Measurements from ENCODE around the gene TIMM29.

TIMM29 gene

DNA sequence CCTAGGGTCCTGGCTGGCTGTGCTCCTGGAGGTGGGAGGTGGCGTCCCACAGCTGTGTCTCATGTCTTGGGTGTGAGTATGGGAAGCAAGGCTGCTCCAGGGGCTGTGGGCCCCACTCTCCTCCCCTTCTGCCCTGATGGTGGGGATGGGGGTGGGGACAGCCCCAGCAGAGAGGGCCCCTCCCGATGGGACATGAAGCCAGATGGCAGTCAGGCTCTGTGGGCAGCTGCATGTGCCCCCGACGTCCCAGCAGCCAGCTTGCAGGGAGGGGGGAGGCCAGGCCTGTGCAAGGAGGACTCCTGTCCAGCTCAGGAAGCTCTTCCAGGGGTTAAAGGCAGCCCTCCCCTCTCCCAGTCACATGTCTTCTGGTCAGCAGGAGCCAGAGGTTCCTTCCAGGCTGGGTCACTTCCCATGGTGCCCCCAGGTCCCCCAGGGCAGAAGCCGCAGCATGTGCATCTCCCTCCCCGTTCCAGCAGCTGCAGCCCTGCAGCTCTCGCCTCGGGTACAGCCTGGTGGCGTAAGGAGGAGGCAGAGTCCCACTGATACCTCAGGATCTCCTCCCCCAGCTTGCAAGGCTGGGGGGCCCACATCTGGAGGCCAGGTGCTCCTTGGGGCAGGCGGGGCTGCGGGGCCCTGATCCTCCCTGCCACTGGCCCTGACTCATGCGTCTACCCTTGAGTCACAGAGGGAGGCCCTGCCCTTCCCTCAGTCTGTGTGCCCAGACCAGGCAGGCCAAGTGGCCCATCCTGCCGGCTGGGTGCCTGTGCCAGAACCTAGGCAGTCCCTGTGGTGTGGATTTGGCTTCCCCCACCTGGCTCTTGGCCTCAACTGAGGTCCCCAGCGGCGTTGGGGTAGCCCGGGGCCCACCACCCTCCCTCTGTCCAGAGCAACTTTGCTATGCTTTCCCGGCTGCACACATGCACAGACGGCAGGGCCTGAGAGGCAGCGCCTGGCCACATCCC is 13.2 kb upstream of the TIMM29 start:
- Histone ChIP-seq H3K4me3 (ENCODE audit: low read length) (no peak overlapping the region), H3K9ac (ENCODE audit: low read length) (no peak overlapping the region), H3K36me3 (ENCODE audit: control insufficient read depth, low read depth, low read length) (peaks cover 32% of the 10 kb centered on the region), H3K4me1 (ENCODE audit: control insufficient read depth, low read depth, low read length) (no peaks in the 10 kb centered on the region), H3K27ac (ENCODE audit: low read length) (no peak overlapping the region), H3K27me3 (ENCODE audit: control insufficient read depth, insufficient read depth, low read length) (no peaks in the 10 kb centered on the region), H3K9me3 (ENCODE audit: control insufficient read depth, low read depth, low read length) (no peaks in the 10 kb centered on the region)

DNA sequence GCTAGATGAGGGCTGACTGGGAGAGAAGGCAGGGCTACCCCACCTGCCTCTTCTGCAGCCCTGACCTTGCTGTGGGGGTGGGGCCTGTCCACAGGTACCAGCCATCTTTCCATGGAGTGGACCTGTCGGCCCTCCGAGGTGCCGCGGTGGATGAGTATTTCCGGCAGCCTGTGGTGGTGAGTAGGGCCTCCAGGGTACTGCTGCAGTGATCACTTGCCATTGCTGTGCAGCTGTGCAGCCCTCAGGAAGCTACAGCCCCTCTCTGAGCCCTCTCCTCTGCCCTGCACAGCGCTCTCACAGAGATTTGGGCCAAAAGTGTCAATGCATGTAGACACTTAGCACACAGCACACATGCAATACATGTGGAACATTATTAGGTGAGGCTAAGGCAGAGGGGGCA is 12.0 kb upstream of the TIMM29 start:
- H3K9ac ChIP-seq (ENCODE audit: low read length) = no peak overlapping the region
- H3K4me3 ChIP-seq (ENCODE audit: low read length) = no peak overlapping the region
- H3K9me3 ChIP-seq (ENCODE audit: control insufficient read depth, low read depth, low read length) = no peaks in the 10 kb centered on the region
- no peak overlapping the region for H3K27ac ChIP-seq (ENCODE audit: low read length)
- no peaks in the 10 kb centered on the region for H3K27me3 ChIP-seq (ENCODE audit: control insufficient read depth, insufficient read depth, low read length)
- peaks cover 34% of the 10 kb centered on the region for H3K36me3 ChIP-seq (ENCODE audit: control insufficient read depth, low read depth, low read length)
- no peaks in the 10 kb centered on the region for H3K4me1 ChIP-seq (ENCODE audit: control insufficient read depth, low read depth, low read length)

DNA sequence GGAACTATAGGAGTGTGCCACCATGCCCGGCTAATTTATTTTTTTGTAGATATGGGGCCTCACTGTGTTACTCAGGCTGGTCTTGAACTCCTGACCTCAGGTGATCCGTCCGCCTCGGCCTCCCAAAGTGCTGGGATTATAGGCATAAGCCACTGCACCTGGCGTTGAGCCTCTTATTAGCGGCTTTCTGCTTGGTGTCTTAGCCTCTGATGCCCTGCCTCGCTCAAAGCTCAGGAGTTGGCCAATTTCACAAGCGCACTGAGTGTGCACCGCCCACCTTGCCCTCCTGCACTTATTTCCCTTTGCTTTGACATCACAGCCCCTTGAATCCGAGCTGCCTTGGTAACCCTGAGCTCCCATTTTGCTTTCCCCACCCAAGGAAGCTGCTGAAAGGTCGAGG is 10.3 kb upstream of the TIMM29 start:
- Histone ChIP-seq H3K9ac (ENCODE audit: low read length) (no peak overlapping the region), H3K9me3 (ENCODE audit: control insufficient read depth, low read depth, low read length) (no peaks in the 10 kb centered on the region), H3K4me1 (ENCODE audit: control insufficient read depth, low read depth, low read length) (no peaks in the 10 kb centered on the region), H3K36me3 (ENCODE audit: control insufficient read depth, low read depth, low read length) (peaks cover 27% of the 10 kb centered on the region), H3K27me3 (ENCODE audit: control insufficient read depth, insufficient read depth, low read length) (no peaks in the 10 kb centered on the region), H3K4me3 (ENCODE audit: low read length) (no peak overlapping the region), H3K27ac (ENCODE audit: low read length) (no peak overlapping the region)

DNA sequence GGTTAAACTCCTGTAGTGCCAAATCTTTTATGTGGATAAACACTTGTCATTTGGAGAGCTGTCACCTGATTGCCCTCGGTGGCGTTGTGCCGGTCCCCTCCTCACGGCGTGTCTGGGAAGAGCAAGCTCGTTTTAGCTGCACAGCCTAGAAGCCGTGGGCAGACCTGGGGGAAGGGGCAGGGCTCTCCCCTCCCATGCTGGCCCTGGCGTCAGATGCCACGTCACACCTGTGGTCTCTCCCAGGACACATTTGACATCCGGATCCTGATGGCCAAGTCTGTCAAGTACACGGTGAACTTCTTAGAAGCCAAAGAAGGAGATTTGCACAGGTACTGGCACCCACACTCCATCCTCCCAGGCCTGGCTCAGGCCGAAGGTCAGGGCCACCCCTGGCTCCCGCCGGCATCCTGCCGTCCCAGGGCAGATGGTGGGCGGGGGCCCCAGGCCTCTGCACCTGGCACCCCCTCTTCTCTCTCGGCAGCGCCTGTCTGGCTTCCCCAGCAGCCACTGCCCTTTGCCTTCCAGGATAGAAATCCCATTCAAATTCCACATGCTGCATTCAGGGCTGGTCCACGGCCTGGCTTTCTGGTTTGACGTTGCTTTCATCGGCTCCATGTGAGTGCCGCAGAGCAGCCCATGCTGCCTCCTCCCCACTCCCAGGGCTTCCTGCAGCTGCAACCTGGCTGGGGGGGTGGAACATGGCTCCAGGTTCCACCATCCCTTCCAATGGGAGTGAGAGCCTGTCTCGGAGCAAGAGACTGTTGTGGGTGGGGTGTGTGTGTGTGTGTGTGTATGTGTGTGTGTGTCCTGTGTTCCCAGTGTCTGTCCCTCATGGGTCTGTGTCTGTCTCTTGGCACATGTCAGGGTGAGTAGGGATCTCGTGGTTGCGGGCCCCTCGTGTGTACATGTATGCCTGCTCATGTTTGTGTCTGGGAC is 9.0 kb upstream of the TIMM29 start:
- no peak overlapping the region for H3K27ac ChIP-seq (ENCODE audit: low read length)
- no peaks in the 10 kb centered on the region for H3K9me3 ChIP-seq (ENCODE audit: control insufficient read depth, low read depth, low read length)
- no peaks in the 10 kb centered on the region for H3K27me3 ChIP-seq (ENCODE audit: control insufficient read depth, insufficient read depth, low read length)
- peaks cover 36% of the 10 kb centered on the region for H3K36me3 ChIP-seq (ENCODE audit: control insufficient read depth, low read depth, low read length)
- H3K4me1 ChIP-seq (ENCODE audit: control insufficient read depth, low read depth, low read length) = no peaks in the 10 kb centered on the region
- no peak overlapping the region for H3K9ac ChIP-seq (ENCODE audit: low read length)
- no peak overlapping the region for H3K4me3 ChIP-seq (ENCODE audit: low read length)

DNA sequence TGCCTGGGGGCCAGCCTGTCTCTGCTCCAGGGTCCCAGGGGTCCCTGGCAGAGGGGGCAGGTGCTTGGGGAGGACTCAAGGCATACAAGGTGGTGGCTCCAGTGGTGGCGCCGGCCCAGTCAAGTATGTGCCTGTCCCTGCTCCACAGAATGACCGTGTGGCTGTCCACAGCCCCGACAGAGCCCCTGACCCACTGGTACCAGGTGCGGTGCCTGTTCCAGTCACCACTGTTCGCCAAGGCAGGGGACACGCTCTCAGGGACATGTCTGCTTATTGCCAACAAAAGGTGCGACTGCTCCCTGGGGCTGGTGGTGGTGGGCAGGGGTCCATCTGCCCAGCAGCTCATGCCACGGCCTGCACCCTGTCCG is 8.3 kb upstream of the TIMM29 start:
- Histone ChIP-seq H3K27ac (ENCODE audit: low read length) (no peak overlapping the region), H3K27me3 (ENCODE audit: control insufficient read depth, insufficient read depth, low read length) (no peaks in the 10 kb centered on the region), H3K36me3 (ENCODE audit: control insufficient read depth, low read depth, low read length) (peaks cover 36% of the 10 kb centered on the region), H3K9me3 (ENCODE audit: control insufficient read depth, low read depth, low read length) (no peaks in the 10 kb centered on the region), H3K4me1 (ENCODE audit: control insufficient read depth, low read depth, low read length) (no peaks in the 10 kb centered on the region), H3K9ac (ENCODE audit: low read length) (no peak overlapping the region), H3K4me3 (ENCODE audit: low read length) (no peak overlapping the region)

DNA sequence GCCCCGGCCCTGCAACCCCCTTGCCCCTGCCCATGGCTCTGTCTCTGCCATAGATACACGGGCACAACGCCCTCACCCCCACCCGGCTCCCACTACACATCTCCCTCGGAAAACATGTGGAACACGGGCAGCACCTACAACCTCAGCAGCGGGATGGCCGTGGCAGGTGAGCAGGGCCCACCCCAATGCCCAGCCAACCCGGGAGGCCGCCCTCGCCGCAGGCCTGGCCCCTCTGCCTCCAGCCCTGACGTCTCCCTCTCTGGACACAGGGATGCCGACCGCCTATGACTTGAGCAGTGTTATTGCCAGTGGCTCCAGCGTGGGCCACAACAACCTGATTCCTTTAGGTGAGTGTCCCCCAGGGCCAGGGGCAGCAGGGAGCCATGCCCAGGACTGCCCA is 7.8 kb upstream of the TIMM29 start:
- Histone ChIP-seq H3K27ac (ENCODE audit: low read length) (no peak overlapping the region), H3K4me3 (ENCODE audit: low read length) (no peak overlapping the region), H3K27me3 (ENCODE audit: control insufficient read depth, insufficient read depth, low read length) (no peaks in the 10 kb centered on the region), H3K4me1 (ENCODE audit: control insufficient read depth, low read depth, low read length) (no peaks in the 10 kb centered on the region), H3K36me3 (ENCODE audit: control insufficient read depth, low read depth, low read length) (peaks cover 36% of the 10 kb centered on the region), H3K9ac (ENCODE audit: low read length) (no peak overlapping the region), H3K9me3 (ENCODE audit: control insufficient read depth, low read depth, low read length) (no peaks in the 10 kb centered on the region)

DNA sequence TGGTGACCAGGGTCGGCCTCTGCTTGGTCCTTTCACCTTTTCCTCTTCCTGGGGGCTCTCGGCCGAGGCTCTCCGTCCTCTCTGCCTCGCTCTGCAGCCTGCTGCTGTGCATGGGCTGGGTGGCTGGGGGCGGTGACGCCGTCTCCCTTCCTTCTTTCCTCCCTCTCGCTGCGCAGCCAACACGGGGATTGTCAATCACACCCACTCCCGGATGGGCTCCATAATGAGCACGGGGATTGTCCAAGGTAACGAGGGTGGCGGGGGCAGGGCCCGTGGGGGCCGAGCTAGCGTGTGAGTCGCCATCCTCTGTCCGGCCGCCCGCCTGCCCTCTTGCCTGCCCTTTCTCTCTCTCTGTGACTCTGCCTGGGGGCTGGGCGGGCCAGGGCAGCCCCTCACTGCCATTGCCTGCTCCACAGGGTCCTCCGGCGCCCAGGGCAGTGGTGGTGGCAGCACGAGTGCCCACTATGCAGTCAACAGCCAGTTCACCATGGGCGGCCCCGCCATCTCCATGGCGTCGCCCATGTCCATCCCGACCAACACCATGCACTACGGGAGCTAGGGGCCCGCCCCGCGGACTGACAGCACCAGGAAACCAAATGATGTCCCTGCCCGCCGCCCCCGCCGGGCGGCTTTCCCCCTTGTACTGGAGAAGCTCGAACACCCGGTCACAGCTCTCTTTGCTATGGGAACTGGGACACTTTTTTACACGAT is 7.3 kb upstream of the TIMM29 start:
- no peak overlapping the region for H3K27ac ChIP-seq (ENCODE audit: low read length)
- no peaks in the 10 kb centered on the region for H3K4me1 ChIP-seq (ENCODE audit: control insufficient read depth, low read depth, low read length)
- peaks cover 36% of the 10 kb centered on the region for H3K36me3 ChIP-seq (ENCODE audit: control insufficient read depth, low read depth, low read length)
- no peaks in the 10 kb centered on the region for H3K27me3 ChIP-seq (ENCODE audit: control insufficient read depth, insufficient read depth, low read length)
- no peaks in the 10 kb centered on the region for H3K9me3 ChIP-seq (ENCODE audit: control insufficient read depth, low read depth, low read length)
- no peak overlapping the region for H3K4me3 ChIP-seq (ENCODE audit: low read length)
- H3K9ac ChIP-seq (ENCODE audit: low read length) = no peak overlapping the region

DNA sequence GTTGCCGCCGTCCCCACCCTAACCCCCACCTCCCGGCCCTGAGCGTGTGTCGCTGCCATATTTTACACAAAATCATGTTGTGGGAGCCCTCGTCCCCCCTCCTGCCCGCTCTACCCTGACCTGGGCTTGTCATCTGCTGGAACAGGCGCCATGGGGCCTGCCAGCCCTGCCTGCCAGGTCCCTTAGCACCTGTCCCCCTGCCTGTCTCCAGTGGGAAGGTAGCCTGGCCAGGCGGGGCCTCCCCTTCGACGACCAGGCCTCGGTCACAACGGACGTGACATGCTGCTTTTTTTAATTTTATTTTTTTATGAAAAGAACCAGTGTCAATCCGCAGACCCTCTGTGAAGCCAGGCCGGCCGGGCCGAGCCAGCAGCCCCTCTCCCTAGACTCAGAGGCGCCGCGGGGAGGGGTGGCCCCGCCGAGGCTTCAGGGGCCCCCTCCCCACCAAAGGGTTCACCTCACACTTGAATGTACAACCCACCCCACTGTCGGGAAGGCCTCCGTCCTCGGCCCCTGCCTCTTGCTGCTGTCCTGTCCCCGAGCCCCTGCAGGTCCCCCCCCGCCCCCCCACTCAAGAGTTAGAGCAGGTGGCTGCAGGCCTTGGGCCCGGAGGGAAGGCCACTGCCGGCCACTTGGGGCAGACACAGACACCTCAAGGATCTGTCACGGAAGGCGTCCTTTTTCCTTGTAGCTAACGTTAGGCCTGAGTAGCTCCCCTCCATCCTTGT is 6.5 kb upstream of the TIMM29 start:
- H3K4me1 ChIP-seq (ENCODE audit: control insufficient read depth, low read depth, low read length) = no peaks in the 10 kb centered on the region
- H3K4me3 ChIP-seq (ENCODE audit: low read length) = no peak overlapping the region
- H3K27ac ChIP-seq (ENCODE audit: low read length) = no peak overlapping the region
- no peaks in the 10 kb centered on the region for H3K27me3 ChIP-seq (ENCODE audit: control insufficient read depth, insufficient read depth, low read length)
- no peak overlapping the region for H3K9ac ChIP-seq (ENCODE audit: low read length)
- peaks cover 36% of the 10 kb centered on the region for H3K36me3 ChIP-seq (ENCODE audit: control insufficient read depth, low read depth, low read length)
- H3K9me3 ChIP-seq (ENCODE audit: control insufficient read depth, low read depth, low read length) = no peaks in the 10 kb centered on the region

DNA sequence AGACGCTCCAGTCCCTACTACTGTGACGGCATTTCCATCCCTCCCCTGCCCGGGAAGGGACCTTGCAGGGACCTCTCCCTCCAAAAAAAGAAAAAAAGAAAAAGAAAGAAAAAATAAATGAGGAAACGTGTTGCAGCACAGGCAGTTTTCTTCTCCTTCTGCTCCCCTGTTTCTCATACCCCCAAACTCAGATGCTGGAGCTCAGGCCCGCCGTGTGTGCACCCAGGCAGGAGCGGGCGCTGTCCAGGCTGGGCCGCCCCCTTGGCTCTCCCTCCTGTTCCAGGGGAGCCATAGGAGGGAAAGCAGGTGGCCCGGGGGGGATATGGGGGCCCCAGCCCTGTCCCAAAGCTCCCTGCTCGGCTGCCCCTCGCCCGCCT is 6.0 kb upstream of the TIMM29 start:
- Histone ChIP-seq H3K9me3 (ENCODE audit: control insufficient read depth, low read depth, low read length) (no peaks in the 10 kb centered on the region), H3K36me3 (ENCODE audit: control insufficient read depth, low read depth, low read length) (peaks cover 36% of the 10 kb centered on the region), H3K27ac (ENCODE audit: low read length) (no peak overlapping the region)

DNA sequence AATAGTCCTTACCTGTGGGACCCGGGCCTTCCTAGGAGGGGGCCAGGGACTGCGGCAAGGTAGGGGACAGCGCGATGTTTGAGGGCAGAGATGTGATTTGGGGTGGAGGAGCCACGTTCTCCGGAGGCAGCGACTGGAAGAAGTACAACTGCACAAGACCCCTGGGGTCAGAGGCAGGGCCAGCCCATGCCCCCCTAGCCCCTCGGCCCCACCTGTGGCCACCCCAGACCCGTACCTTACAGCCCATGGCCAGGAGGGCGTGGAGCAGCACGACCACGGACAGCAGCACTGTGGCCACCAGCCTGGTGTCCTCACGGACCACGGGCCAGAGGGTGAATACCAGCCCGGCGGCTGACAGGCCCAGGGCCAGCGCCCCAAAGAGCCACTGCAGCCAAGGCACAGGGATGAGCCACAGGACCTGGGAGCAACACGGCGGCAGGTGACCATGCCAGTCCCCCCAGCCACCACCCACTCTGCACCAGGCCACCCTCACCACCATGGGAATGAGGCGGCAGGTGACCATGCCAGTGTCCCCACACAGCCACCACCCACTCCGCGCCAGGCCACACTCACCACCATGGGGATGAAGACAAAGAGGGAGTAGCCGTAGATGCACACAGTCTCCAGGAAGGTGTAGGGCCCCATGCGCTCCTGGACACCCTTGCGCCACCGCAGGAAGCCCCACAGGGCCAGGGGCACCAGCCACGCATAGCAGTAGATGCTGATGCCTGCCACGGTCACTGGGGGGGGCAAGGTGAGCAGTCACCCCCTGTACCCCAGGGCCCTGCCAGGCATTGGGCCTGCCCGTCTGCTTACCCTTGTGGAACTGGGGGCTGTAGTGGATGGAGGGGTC is 5.1 kb upstream of the TIMM29 start:
- Histone ChIP-seq H3K9me3 (ENCODE audit: control insufficient read depth, low read depth, low read length) (no peaks in the 10 kb centered on the region), H3K4me1 (ENCODE audit: control insufficient read depth, low read depth, low read length) (no peaks in the 10 kb centered on the region), H3K27me3 (ENCODE audit: control insufficient read depth, insufficient read depth, low read length) (no peaks in the 10 kb centered on the region), H3K9ac (ENCODE audit: low read length) (no peak overlapping the region), H3K36me3 (ENCODE audit: control insufficient read depth, low read depth, low read length) (peaks cover 36% of the 10 kb centered on the region), H3K4me3 (ENCODE audit: low read length) (no peak overlapping the region), H3K27ac (ENCODE audit: low read length) (no peak overlapping the region)

More for the DNA sequence above, 6.0 kb upstream of the TIMM29 start:
- Histone ChIP-seq H3K4me1 (ENCODE audit: control insufficient read depth, low read depth, low read length) (no peaks in the 10 kb centered on the region), H3K4me3 (ENCODE audit: low read length) (no peak overlapping the region), H3K9ac (ENCODE audit: low read length) (no peak overlapping the region), H3K27me3 (ENCODE audit: control insufficient read depth, insufficient read depth, low read length) (no peaks in the 10 kb centered on the region)

Measured in iPS-18a (cell line).